ENCODE measurements around the gene CHTF18. TPM values are rescaled to one million over a fixed set of nuclear protein-coding genes. Genes with fewer than 3 reads are reported as not detected.

Gene CHTF18
- total RNA-seq, 1 experiment from 2014 or later = 120 TPM

GRCh38 chr16:781346-782010, 6.9 kb upstream of the CHTF18 start:
- no peak overlapping the region for H4K8ac ChIP-seq (replicated peaks; ENCODE audit: insufficient read length, low read depth, low read length)
- Mint-ChIP-seq H3K36me3 (ENCODE audit: insufficient read depth in 1 of 3, low read depth in 3 of 3) (peaks cover 0 to 6% (median 4%) of the 10 kb centered on the region in 3 experiments; a peak in 4 of 7 replicates), H3K9me3 (no peaks in the 10 kb centered on the region), H3K4me1 (no peaks in the 10 kb centered on the region), H3K4me3 (no peak overlapping the region), H3K27me3 (ENCODE audit: low read depth) (peaks cover 31% of the 10 kb centered on the region), H3K27ac (no peak overlapping the region)
- H4K91ac ChIP-seq (ENCODE audit: insufficient read length, low read depth, low read length) = no peak overlapping the region
- H3K4ac ChIP-seq (ENCODE audit: low read depth, low read length) = no peak overlapping the region
- H4K20me1 ChIP-seq (ENCODE audit: control insufficient read depth, insufficient read depth, insufficient read length) = peaks cover 3% of the 10 kb centered on the region
- no peaks in the 10 kb centered on the region for H3K79me2 ChIP-seq (ENCODE audit: insufficient read depth, low read length)
- H3K14ac ChIP-seq (ENCODE audit: insufficient read depth, low read length) = no peak overlapping the region; the same call in 1 of the 2 replicates
- no peak overlapping the region for H2BK5ac ChIP-seq (ENCODE audit: insufficient read length, low read length)
- H3K79me1 ChIP-seq (ENCODE audit: insufficient read depth, low read depth, low read length, poor library complexity, severe bottlenecking) = no peaks in the 10 kb centered on the region
- no peak overlapping the region for H2AK5ac ChIP-seq (ENCODE audit: insufficient read length, low read length)
- H2BK120ac ChIP-seq (ENCODE audit: low read depth, low read length, poor library complexity, severe bottlenecking) = no peak overlapping the region
- no peak overlapping the region for H3K18ac ChIP-seq (ENCODE audit: insufficient read length, low read depth, low read length)
- no peak overlapping the region for H3T11ph ChIP-seq (ENCODE audit: low read length)
- DNase-seq = no peak
- H3K9me3 ChIP-seq (ENCODE audit: control insufficient read depth, low read depth, low read length) = no peaks in the 10 kb centered on the region
- H2BK20ac ChIP-seq (ENCODE audit: low read depth, low read length, poor library complexity, severe bottlenecking) = no peak overlapping the region
- no peak overlapping the region for H4K5ac ChIP-seq (ENCODE audit: insufficient read length, low read depth, low read length)
- H2BK12ac ChIP-seq (ENCODE audit: insufficient read length, low read depth, low read length) = no peak overlapping the region
- no CpG with 5 or more reads among the region's 19 CpGs for WGBS (ENCODE audit: extremely low coverage, insufficient read length, low lambda C conversion rate)
- no peak overlapping the region for H2BK15ac ChIP-seq (ENCODE audit: low read depth, low read length)
- H3K23ac ChIP-seq (ENCODE audit: insufficient read length, low read depth, low read length) = no peak overlapping the region
- H3K27ac ChIP-seq (ENCODE audit: insufficient read length, low read depth, low read length) = no peak overlapping the region
- no peak overlapping the region for H2AFZ ChIP-seq (ENCODE audit: low read length)
- H3K4me1 ChIP-seq (ENCODE audit: insufficient read depth, low read length) = no peaks in the 10 kb centered on the region
- H3K56ac ChIP-seq (ENCODE audit: insufficient read length, low read depth, low read length) = no peak overlapping the region
- no peak for TF ChIP-seq CTCF (conservative IDR thresholded peaks at IDR 0.05)
- no peak overlapping the region for H3K4me2 ChIP-seq (ENCODE audit: insufficient read depth, insufficient read length, low read length)
- no peak overlapping the region for H3K9ac ChIP-seq (ENCODE audit: extremely low read depth, insufficient read length, low read length)
- no peaks in the 10 kb centered on the region; the same call in 1 of the 2 replicates for H3K27me3 ChIP-seq (ENCODE audit: insufficient read depth, low read length)
- H3K23me2 ChIP-seq (ENCODE audit: insufficient read length, low read depth, low read length, poor library complexity, severe bottlenecking) = no peaks in the 10 kb centered on the region
